Measurements from ENCODE around the gene ZBTB38.

DNA sequence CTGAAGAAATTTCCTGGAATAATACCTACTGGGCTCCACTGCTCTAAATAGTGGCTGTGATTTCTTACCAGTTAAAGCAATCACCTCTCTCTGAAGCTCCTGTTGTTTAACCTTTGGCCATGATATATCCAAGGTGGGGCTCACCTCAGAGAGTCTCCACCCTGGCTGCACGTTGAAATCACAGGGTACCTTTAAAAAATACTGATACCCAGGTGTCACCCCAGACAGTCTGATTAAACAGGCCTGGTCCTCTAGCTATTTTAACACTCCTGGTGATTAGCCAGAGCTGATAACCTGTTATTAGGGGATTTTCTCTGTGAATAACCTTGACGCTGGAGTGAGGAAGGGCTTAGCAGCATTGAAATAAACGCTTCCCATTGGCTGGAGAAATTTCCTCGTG, 22.3 kb upstream of the ZBTB38 start:
- TF ChIP-seq, protein P1, sequence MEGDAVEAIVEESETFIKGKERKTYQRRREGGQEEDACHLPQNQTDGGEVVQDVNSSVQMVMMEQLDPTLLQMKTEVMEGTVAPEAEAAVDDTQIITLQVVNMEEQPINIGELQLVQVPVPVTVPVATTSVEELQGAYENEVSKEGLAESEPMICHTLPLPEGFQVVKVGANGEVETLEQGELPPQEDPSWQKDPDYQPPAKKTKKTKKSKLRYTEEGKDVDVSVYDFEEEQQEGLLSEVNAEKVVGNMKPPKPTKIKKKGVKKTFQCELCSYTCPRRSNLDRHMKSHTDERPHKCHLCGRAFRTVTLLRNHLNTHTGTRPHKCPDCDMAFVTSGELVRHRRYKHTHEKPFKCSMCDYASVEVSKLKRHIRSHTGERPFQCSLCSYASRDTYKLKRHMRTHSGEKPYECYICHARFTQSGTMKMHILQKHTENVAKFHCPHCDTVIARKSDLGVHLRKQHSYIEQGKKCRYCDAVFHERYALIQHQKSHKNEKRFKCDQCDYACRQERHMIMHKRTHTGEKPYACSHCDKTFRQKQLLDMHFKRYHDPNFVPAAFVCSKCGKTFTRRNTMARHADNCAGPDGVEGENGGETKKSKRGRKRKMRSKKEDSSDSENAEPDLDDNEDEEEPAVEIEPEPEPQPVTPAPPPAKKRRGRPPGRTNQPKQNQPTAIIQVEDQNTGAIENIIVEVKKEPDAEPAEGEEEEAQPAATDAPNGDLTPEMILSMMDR (conservative IDR thresholded peaks at IDR 0.05 in 1 of 2, IDR thresholded peaks at IDR 0.05 in 1 of 2; ENCODE audit: low read depth in 1 of 2, low read length in 2 of 2) = no peak
- no peak for TF ChIP-seq EZH2 (IDR thresholded peaks at IDR 0.05; ENCODE audit: low read length, missing control alignments)
